HG03103 (cell line): ENCODE results near the gene SPOP.
"Not testable (repeated sequence)": the region's sequence is repeated elsewhere in the genome, so short reads cannot be mapped to it uniquely, and the experiment has no call there.

ENCODE experiments used
- ATAC-seq: cut with Tn5 transposase; IDR thresholded peaks from one replicate; pipeline ENCODE4 v1.9.1; 2021; ENCODE audit warnings: low read depth; ENCODE audit not compliant: unreplicated experiment

Gene SPOP

DNA sequence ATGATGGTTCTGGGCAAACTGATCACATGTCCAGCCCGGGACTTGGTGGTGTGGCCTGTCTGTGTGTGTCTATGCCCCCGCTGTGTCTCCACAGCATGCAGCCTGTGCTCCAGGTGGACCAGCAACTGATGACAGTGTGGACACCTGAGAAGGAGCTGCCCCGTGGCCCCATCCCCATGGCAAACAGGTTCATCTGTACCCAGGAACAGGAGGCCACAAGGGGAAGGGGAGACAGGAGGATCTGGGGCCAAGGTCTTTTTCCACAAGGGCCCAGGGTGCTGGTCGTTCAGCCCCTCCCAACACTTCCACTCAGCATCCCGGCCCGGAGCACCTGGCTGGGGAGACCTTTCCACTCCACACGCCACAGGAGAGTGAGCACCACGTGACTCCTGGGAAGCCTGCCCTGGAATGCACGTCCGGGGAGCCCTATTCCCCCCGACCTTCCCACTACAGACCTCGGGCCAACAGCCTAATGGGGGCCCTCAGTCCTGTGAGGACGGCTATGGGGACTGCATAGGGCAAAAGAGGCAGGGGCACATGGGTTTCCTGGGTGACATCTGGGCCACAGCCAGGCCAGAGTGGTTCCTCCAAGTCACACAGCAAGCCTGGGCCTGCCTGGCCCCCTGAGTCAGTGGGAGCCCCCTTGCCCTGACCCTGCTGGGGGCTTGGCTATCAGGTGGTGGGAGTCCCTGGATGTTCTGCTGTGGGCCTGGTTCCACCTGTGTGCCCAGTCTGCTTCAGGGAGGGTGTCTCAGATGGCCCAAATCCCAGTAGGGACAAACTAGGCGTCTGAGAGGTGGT lies 123.0 kb downstream of the SPOP start:
- ATAC-seq, result no peak

DNA sequence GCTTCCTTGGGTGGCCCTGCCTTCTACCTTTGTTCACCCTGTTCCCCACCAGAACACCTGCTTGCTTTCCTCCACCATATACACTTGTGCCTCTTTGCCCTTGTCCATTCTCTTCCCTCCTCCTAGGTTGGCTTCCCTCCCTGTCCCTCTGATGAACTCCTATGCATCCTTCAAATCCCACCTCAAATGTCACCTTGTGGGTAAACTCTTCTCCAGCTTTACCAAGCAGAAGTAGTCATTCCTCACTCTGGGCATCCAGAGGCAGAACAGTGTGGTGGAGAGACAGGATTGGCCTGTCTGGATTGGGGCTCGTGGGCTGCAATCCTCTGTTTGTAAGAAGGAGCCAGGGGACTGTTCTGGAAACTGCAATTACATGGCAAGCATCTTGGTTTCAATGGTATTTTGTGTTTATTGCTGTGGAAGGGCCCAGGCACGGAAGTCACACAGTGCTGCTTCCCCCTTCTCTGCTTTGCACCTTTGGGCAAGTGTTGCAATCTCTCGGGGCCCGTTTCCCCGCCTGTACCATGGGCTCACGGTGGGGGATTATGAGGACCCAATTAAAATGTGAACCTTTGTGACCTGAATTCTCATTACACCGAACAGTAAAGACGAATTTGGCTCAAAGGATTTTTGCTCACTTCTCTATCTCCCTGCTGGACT lies 124.1 kb downstream of the SPOP start:
- ATAC-seq, result no peak

- ATAC-seq, result no peak
Observed at GRCh38 chr17:49552070-49552751, 125.7 kb downstream of the SPOP start.

DNA sequence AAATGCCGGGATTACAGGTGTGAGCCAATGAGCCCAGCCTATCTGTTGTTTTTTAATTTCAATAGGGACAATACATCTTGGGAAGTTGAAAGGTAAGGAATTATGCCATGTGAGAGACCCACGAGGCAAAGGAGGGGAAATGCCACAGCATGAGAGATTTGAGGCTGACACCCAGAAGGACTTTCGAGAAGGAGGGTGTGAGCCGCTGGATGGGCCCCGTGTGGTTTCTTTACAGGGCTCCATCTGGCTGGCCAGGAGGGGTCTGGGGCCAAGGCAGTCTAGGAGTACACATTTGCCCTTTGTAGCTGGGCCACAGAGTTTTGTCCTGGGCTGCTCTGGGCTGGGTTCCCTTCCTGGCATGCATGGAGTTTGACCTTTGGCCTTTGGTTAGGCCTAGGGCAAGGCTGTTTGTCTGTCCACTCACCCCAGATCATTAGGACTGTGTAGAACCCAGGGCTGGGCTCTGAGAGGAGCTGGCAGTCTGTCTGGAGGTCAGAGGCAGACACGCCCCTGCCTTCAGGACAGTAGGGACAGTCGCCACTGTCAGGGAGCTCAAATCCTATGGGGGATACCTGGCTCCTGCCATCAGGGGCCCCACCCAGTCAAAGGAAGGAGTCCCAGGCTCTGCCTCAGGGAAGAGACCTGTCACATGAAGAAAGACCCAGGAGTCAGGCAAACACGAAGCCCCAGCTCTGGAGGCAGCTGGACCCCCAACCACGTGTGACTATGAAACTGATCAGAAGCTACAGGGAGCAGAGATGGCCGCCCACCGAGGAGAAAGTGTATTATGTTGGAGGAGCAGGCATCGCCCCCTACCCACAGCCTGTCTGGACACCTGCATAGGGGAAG lies 126.5 kb downstream of the SPOP start:
- no peak for ATAC-seq

GRCh38 chr17:49550764-49551163 lies 127.1 kb downstream of the SPOP start:
- not testable (repeated sequence) for ATAC-seq

DNA sequence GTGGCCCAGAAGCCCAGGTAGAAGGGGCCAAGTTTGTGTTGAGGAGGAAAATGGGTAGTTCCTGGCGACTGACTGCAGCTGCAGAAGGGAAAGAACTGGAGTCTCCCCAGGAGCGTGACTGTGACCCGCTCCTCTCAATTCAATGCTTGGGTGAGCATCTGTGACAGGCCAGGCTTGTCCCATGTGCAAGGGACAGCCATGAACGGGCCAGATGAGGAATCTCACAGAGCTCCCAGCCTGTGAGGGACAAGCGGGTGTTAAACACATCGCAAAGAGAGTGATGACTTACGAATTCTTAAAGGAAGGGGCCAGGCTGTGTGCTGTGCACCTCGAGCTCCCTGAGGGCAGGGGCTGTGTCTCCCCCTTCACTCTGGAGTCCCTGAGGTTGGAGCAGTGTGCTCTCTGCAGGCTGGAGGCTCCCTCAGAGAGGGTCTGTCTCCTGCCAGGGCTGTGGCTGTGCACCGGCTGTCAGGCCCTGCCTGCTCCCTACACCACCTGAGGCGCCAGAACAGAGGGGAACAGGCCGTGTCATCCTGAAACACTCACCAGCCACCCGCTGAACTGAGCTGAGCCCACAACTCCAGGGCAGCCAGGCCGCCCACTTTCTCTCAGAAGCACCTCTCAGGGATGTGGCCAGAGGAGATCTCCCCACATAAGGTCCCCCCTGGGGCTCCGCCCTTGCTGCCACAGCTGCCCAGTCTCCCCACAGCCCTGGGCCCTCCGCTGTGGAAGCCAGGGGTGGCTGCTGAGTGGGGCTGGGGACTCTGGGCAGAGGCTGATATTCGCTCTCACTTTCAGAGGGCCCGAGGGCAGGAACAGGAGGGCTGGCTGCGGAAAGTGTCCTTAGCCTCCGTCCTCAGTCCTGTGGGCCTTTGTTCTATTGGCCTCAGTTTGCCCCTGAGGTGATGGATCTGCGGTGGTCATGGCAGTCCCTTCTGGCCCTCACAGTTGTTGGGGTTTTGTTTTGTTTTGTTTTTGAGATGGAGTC lies 127.9 kb downstream of the SPOP start:
- no peak for ATAC-seq

DNA sequence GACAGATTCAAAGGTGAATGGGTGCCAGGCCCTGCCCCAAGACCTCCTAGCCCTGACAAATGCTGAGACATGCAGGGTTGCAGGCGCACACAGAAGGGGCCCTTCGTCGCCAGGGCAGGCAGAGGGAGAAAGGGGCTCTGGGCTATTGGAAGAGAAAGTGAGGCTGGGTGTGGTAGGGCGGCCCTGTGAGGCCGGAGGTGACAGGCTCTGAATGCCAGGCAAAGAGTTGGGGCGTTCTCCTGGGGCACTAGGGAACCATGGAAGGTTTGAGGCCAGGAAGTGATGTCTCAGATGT lies 128.6 kb downstream of the SPOP start:
- no peak for ATAC-seq
